Fibroblast of lung (primary cell): ENCODE data around the gene ZNF322.

ENCODE experiments used
- CTCF ChIP-seq, 2 donors: IDR thresholded peaks in 1 of 2; conservative IDR thresholded peaks in 1 of 2; 1 replicate in 1 of 2; 2 replicates in 1 of 2; pipeline ENCODE4 v1.5.1; 2011 to 2012; ENCODE audit warnings: low read length in 2 of 2, control low read depth in 1 of 2, inconsistent platforms in 1 of 2, low read depth in 1 of 2, mild to moderate bottlenecking in 1 of 2
- EZH2 ChIP-seq: IDR thresholded peaks from 2 replicates; pipeline ENCODE4 v1.5.1; 2012; ENCODE audit warnings: low read length, control low read depth, mild to moderate bottlenecking; ENCODE audit errors: missing control alignments

- TF ChIP-seq CTCF (conservative IDR thresholded peaks at IDR 0.05 in 1 of 2, IDR thresholded peaks at IDR 0.05 in 1 of 2; ENCODE audit: low read depth in 1 of 2, low read length in 2 of 2) (no peak), EZH2 (no peak)
These were observed 31.7 kb downstream of the ZNF322 start for GRCh38 chr6:26627843-26628242.
